ENCODE measurements around the gene STK17B. TPM values are rescaled to one million over a fixed set of nuclear protein-coding genes. Genes with fewer than 3 reads are reported as not detected.

The STK17B gene
- total and polyA plus RNA-seq, 9 of the 15 experiments (the other 6 are each of a cell fraction or from before 2014, with no cell fraction given), result 2.3 to 17.7 (median 8.5) TPM

DNA sequence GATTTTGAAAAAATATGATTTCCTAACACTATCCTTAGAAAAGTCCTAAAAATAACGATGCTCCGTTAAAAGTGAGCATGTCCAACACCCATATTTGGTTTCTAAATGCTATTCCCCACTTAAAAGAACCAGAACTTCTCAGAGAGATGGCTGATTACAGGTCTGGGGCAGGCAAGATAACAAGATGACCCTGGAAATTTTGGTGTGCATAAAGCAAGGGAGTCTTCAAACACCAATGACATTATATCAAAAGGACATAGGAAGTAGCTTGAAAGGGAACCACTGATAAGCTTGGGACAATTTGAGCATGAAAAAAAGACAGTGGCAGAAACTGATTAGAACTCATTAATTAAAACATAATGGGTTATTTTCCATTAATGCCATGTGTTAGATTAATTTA lies 17.9 kb downstream of the STK17B start (continued):
- TF ChIP-seq IRF2 (CRISPR knock-in tag; IDR thresholded peaks at IDR 0.05) (no peak), ZC3H11A (IDR thresholded peaks at IDR 0.05; ENCODE audit: low read depth, low read length) (no peak), SMARCB1 (IDR thresholded peaks at IDR 0.05; ENCODE audit: insufficient read length, low read depth) (no peak), C11orf30 (IDR thresholded peaks at IDR 0.05; ENCODE audit: low read depth) (no peak), ELF2 (CRISPR knock-in tag; IDR thresholded peaks at IDR 0.05) (no peak), SUPT5H (IDR thresholded peaks at IDR 0.05) (no peak), TRIM24 (IDR thresholded peaks at IDR 0.05) (peak in 1 of 2 experiments; percentile 46; a peak in 1 of 4 replicates), ARID1B (IDR thresholded peaks at IDR 0.05) (peak; percentile 86), SLC30A9 (CRISPR knock-in tag; IDR thresholded peaks at IDR 0.05) (no peak), KLF10 (CRISPR knock-in tag; IDR thresholded peaks at IDR 0.05) (no peak), HDAC6 (IDR thresholded peaks at IDR 0.05; ENCODE audit: low read depth, low read length) (no peak), FOSL1 (tag; conservative IDR thresholded peaks at IDR 0.05) (no peak), STAT5A (IDR thresholded peaks at IDR 0.05; ENCODE audit: borderline replicate concordance, low read length) (peak; percentile 52; the same call in 1 of the 2 replicates), DPF2 (IDR thresholded peaks at IDR 0.05) (peak; percentile 65; the same call in 1 of the 2 replicates), SAFB (IDR thresholded peaks at IDR 0.05; ENCODE audit: borderline replicate concordance, low read depth, low read length) (no peak), ZNF23 (CRISPR knock-in tag; IDR thresholded peaks at IDR 0.05) (no peak), HLTF (IDR thresholded peaks at IDR 0.05) (no peak), ZNF134 (CRISPR knock-in tag; conservative IDR thresholded peaks at IDR 0.05) (no peak), NFXL1 (CRISPR knock-in tag; IDR thresholded peaks at IDR 0.05) (no peak), HDAC3 (IDR thresholded peaks at IDR 0.05; ENCODE audit: borderline replicate concordance, partially characterized antibody) (no peak), ZNF77 (CRISPR knock-in tag; IDR thresholded peaks at IDR 0.05) (no peak), TFAM (CRISPR knock-in tag; conservative IDR thresholded peaks at IDR 0.05) (no peak), TOE1 (IDR thresholded peaks at IDR 0.05; ENCODE audit: borderline replicate concordance) (no peak), TOE1 (CRISPR knock-in tag; IDR thresholded peaks at IDR 0.05; ENCODE audit: borderline replicate concordance, low read depth) (no peak), ZNF3 (CRISPR knock-in tag; IDR thresholded peaks at IDR 0.05) (no peak)
- TF ChIP-seq, protein P1, sequence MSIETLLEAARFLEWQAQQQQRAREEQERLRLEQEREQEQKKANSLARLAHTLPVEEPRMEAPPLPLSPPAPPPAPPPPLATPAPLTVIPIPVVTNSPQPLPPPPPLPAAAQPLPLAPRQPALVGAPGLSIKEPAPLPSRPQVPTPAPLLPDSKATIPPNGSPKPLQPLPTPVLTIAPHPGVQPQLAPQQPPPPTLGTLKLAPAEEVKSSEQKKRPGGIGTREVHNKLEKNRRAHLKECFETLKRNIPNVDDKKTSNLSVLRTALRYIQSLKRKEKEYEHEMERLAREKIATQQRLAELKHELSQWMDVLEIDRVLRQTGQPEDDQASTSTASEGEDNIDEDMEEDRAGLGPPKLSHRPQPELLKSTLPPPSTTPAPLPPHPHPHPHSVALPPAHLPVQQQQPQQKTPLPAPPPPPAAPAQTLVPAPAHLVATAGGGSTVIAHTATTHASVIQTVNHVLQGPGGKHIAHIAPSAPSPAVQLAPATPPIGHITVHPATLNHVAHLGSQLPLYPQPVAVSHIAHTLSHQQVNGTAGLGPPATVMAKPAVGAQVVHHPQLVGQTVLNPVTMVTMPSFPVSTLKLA (conservative IDR thresholded peaks at IDR 0.05), result no peak
- TF ChIP-seq, protein P2, sequence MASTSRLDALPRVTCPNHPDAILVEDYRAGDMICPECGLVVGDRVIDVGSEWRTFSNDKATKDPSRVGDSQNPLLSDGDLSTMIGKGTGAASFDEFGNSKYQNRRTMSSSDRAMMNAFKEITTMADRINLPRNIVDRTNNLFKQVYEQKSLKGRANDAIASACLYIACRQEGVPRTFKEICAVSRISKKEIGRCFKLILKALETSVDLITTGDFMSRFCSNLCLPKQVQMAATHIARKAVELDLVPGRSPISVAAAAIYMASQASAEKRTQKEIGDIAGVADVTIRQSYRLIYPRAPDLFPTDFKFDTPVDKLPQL (IDR thresholded peaks at IDR 0.05; ENCODE audit: extremely low read depth, insufficient read length), result no peak
- TF ChIP-seq, protein P3, sequence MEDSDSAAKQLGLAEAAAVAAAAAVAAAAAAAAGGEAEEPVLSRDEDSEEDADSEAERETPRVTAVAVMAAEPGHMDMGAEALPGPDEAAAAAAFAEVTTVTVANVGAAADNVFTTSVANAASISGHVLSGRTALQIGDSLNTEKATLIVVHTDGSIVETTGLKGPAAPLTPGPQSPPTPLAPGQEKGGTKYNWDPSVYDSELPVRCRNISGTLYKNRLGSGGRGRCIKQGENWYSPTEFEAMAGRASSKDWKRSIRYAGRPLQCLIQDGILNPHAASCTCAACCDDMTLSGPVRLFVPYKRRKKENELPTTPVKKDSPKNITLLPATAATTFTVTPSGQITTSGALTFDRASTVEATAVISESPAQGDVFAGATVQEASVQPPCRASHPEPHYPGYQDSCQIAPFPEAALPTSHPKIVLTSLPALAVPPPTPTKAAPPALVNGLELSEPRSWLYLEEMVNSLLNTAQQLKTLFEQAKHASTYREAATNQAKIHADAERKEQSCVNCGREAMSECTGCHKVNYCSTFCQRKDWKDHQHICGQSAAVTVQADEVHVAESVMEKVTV (CRISPR knock-in tag; IDR thresholded peaks at IDR 0.05), result no peak
- TF ChIP-seq, protein P4, sequence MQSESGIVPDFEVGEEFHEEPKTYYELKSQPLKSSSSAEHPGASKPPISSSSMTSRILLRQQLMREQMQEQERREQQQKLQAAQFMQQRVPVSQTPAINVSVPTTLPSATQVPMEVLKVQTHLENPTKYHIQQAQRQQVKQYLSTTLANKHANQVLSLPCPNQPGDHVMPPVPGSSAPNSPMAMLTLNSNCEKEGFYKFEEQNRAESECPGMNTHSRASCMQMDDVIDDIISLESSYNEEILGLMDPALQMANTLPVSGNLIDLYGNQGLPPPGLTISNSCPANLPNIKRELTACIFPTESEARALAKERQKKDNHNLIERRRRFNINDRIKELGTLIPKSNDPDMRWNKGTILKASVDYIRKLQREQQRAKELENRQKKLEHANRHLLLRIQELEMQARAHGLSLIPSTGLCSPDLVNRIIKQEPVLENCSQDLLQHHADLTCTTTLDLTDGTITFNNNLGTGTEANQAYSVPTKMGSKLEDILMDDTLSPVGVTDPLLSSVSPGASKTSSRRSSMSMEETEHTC (IDR thresholded peaks at IDR 0.05), result no peak
